ENCODE measurements around the gene HIF1AN. TPM values are rescaled to one million over a fixed set of nuclear protein-coding genes. Genes with fewer than 3 reads are reported as not detected.

HIF1AN gene
- polyA plus RNA-seq, 1 donor (not counting 4 experiments of a cell fraction or from before 2014, with no cell fraction given) = 16.8 TPM

DNA sequence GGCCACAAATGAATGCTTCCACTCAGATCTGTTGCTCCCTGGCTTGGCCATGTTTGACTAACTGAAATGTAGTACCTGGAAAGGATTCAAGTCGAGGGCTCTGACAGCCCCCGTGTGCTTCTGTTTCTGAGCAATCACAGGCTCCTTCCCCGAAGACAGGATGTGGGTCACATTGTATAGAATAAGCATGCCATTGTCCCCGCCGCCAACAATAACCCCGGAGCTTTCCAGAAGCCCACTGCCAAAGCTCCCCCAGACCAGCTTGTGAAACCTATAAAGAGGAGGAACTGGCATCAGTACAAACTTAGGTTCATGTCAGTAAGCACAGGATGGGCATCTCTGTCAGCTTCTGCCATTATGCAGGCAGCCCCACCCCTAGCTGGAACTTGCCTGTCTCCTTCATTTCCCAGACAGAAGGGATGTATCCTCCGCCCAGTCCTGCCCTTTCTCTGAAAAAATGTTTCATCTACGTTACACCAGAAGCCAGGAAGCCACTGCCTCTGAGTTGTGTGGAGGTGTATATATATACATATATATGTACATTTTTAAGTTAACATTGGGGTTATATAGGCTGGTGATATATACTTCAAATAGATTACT lies 26.4 kb upstream of the HIF1AN start:
- no peak overlapping the region for H2AFZ ChIP-seq (ENCODE audit: control insufficient read depth, low read length)
- no peaks in the 10 kb centered on the region for H3K9me3 ChIP-seq (ENCODE audit: control insufficient read depth, low read depth, low read length)
- H3K4me3 ChIP-seq (ENCODE audit: control insufficient read depth in 2 of 3, extremely low read depth in 1 of 3, insufficient read depth in 2 of 3, low read depth in 1 of 3, low read length in 3 of 3) = no peak overlapping the region
- no peaks in the 10 kb centered on the region for H3K9me1 ChIP-seq (ENCODE audit: control insufficient read depth, extremely low read depth, insufficient read depth, low read length)
- FAIRE-seq = no peak
- H3K9ac ChIP-seq (ENCODE audit: control insufficient read depth, extremely low read depth, insufficient read depth, low read length) = no peak overlapping the region
- no peak overlapping the region for H3K27ac ChIP-seq (ENCODE audit: control insufficient read depth, insufficient read depth, low read length)
- TF ChIP-seq EZH2 (IDR thresholded peaks at IDR 0.05; ENCODE audit: low read length) = no peak
- peaks cover 12% of the 10 kb centered on the region for H3K4me1 ChIP-seq (ENCODE audit: control insufficient read depth, extremely low read depth, insufficient read depth, low read length)
- dilution Hi-C loops (cut with MboI; ENCODE audit: extremely low pct_ligation_motif_present, low sequenced_read_pairs) = no loop called here
- no peaks in the 10 kb centered on the region for H3K27me3 ChIP-seq (ENCODE audit: control insufficient read depth, extremely low read depth, insufficient read depth, low read length)
- H3K36me3 ChIP-seq (ENCODE audit: control insufficient read depth in 2 of 2, extremely low read depth in 1 of 2, insufficient read depth in 2 of 2, low read length in 2 of 2) = peaks cover 4 to 7% of the 10 kb centered on the region in 2 experiments
- H3K4me2 ChIP-seq (ENCODE audit: control insufficient read depth, extremely low read depth, insufficient read depth, low read depth, low read length) = no peak overlapping the region
- DNase-seq (ENCODE audit: low read depth, low spot score) = no peak
- H4K20me1 ChIP-seq (ENCODE audit: control insufficient read depth, extremely low read depth, insufficient read depth, low read length) = peaks cover 4% of the 10 kb centered on the region
- H3K79me2 ChIP-seq (ENCODE audit: control insufficient read depth, insufficient read depth, low read length) = no peaks in the 10 kb centered on the region

- H3K4me1 ChIP-seq (ENCODE audit: control insufficient read depth, extremely low read depth, insufficient read depth, low read length) = peaks cover 12% of the 10 kb centered on the region
- no peaks in the 10 kb centered on the region for H3K9me1 ChIP-seq (ENCODE audit: control insufficient read depth, extremely low read depth, insufficient read depth, low read length)
- FAIRE-seq = peak; percentile 29
- H3K79me2 ChIP-seq (ENCODE audit: control insufficient read depth, insufficient read depth, low read length) = no peaks in the 10 kb centered on the region
- H3K4me2 ChIP-seq (ENCODE audit: control insufficient read depth, extremely low read depth, insufficient read depth, low read depth, low read length) = no peak overlapping the region
- no peaks in the 10 kb centered on the region for H3K27me3 ChIP-seq (ENCODE audit: control insufficient read depth, extremely low read depth, insufficient read depth, low read length)
- no peak overlapping the region for H3K4me3 ChIP-seq (ENCODE audit: control insufficient read depth in 2 of 3, extremely low read depth in 1 of 3, insufficient read depth in 2 of 3, low read depth in 1 of 3, low read length in 3 of 3)
- no peak overlapping the region for H3K27ac ChIP-seq (ENCODE audit: control insufficient read depth, insufficient read depth, low read length)
- H2AFZ ChIP-seq (ENCODE audit: control insufficient read depth, low read length) = no peak overlapping the region
- no peak for TF ChIP-seq EZH2 (IDR thresholded peaks at IDR 0.05; ENCODE audit: low read length)
- TF ChIP-seq, protein P1, sequence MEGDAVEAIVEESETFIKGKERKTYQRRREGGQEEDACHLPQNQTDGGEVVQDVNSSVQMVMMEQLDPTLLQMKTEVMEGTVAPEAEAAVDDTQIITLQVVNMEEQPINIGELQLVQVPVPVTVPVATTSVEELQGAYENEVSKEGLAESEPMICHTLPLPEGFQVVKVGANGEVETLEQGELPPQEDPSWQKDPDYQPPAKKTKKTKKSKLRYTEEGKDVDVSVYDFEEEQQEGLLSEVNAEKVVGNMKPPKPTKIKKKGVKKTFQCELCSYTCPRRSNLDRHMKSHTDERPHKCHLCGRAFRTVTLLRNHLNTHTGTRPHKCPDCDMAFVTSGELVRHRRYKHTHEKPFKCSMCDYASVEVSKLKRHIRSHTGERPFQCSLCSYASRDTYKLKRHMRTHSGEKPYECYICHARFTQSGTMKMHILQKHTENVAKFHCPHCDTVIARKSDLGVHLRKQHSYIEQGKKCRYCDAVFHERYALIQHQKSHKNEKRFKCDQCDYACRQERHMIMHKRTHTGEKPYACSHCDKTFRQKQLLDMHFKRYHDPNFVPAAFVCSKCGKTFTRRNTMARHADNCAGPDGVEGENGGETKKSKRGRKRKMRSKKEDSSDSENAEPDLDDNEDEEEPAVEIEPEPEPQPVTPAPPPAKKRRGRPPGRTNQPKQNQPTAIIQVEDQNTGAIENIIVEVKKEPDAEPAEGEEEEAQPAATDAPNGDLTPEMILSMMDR (optimal IDR thresholded peaks at IDR 0.05 in 1 of 3, IDR thresholded peaks at IDR 0.05 in 1 of 3, conservative IDR thresholded peaks at IDR 0.05 in 1 of 3; ENCODE audit: extremely low read depth in 1 of 3, insufficient read depth in 2 of 3, low read length in 3 of 3) = no peak
- H4K20me1 ChIP-seq (ENCODE audit: control insufficient read depth, extremely low read depth, insufficient read depth, low read length) = peaks cover 4% of the 10 kb centered on the region
- peaks cover 0 to 4% of the 10 kb centered on the region in 2 experiments for H3K36me3 ChIP-seq (ENCODE audit: control insufficient read depth in 2 of 2, extremely low read depth in 1 of 2, insufficient read depth in 2 of 2, low read length in 2 of 2)
- dilution Hi-C loops (cut with MboI; ENCODE audit: extremely low pct_ligation_motif_present, low sequenced_read_pairs) = no loop called here
- no peaks in the 10 kb centered on the region for H3K9me3 ChIP-seq (ENCODE audit: control insufficient read depth, low read depth, low read length)
- H3K9ac ChIP-seq (ENCODE audit: control insufficient read depth, extremely low read depth, insufficient read depth, low read length) = no peak overlapping the region
- no peak for DNase-seq (ENCODE audit: low read depth, low spot score)
Observed at GRCh38 chr10:100510533-100511308, 25.0 kb upstream of the HIF1AN start.

Data from keratinocyte (primary cell).